ENCODE measurements around the gene POU6F2.

The POU6F2 gene

GRCh38 chr7:39083781-39084180 is 106.1 kb downstream of the POU6F2 start:
- Histone ChIP-seq H3K27me3 (replicated peaks; ENCODE audit: control insufficient read depth, insufficient read depth, low read length, poor library complexity, severe bottlenecking) (peaks cover 3% of the 10 kb centered on the region), H3K36me3 (ENCODE audit: control insufficient read depth, insufficient read depth, low read length) (no peaks in the 10 kb centered on the region), H3K27ac (ENCODE audit: insufficient read depth, low read length, poor library complexity, severe bottlenecking) (no peak overlapping the region), H3K9me3 (ENCODE audit: control insufficient read depth, low read length) (no peaks in the 10 kb centered on the region), H3K4me3 (ENCODE audit: insufficient read depth, low read depth, low read length, poor library complexity, severe bottlenecking) (no peak overlapping the region), H3K4me1 (ENCODE audit: control insufficient read depth, insufficient read depth, low read length, poor library complexity, severe bottlenecking) (no peaks in the 10 kb centered on the region)
- DNase-seq: no peak

GRCh38 chr7:39084349-39084748 is 106.6 kb downstream of the POU6F2 start:
- Histone ChIP-seq H3K36me3 (ENCODE audit: control insufficient read depth, insufficient read depth, low read length) (no peaks in the 10 kb centered on the region), H3K4me1 (ENCODE audit: control insufficient read depth, insufficient read depth, low read length, poor library complexity, severe bottlenecking) (no peaks in the 10 kb centered on the region), H3K4me3 (ENCODE audit: insufficient read depth, low read depth, low read length, poor library complexity, severe bottlenecking) (no peak overlapping the region), H3K27ac (ENCODE audit: insufficient read depth, low read length, poor library complexity, severe bottlenecking) (no peak overlapping the region), H3K9me3 (ENCODE audit: control insufficient read depth, low read length) (no peaks in the 10 kb centered on the region), H3K27me3 (replicated peaks; ENCODE audit: control insufficient read depth, insufficient read depth, low read length, poor library complexity, severe bottlenecking) (peaks cover 3% of the 10 kb centered on the region)
- DNase-seq: no peak

GRCh38 chr7:39085189-39085588 is 107.5 kb downstream of the POU6F2 start:
- no peak for DNase-seq

GRCh38 chr7:39085590-39086049 is 107.9 kb downstream of the POU6F2 start:
- no peak for DNase-seq
- no peak overlapping the region for H3K4me3 ChIP-seq (ENCODE audit: insufficient read depth, low read depth, low read length, poor library complexity, severe bottlenecking)

More at GRCh38 chr7:39085189-39085588, 107.5 kb downstream of the POU6F2 start:
- H3K27ac ChIP-seq (ENCODE audit: insufficient read depth, low read length, poor library complexity, severe bottlenecking): no peak overlapping the region
- no peak overlapping the region for H3K4me3 ChIP-seq (ENCODE audit: insufficient read depth, low read depth, low read length, poor library complexity, severe bottlenecking)
- H3K27me3 ChIP-seq (replicated peaks; ENCODE audit: control insufficient read depth, insufficient read depth, low read length, poor library complexity, severe bottlenecking): peaks cover 3% of the 10 kb centered on the region
- no peaks in the 10 kb centered on the region for H3K4me1 ChIP-seq (ENCODE audit: control insufficient read depth, insufficient read depth, low read length, poor library complexity, severe bottlenecking)
- no peaks in the 10 kb centered on the region for H3K36me3 ChIP-seq (ENCODE audit: control insufficient read depth, insufficient read depth, low read length)
- no peaks in the 10 kb centered on the region for H3K9me3 ChIP-seq (ENCODE audit: control insufficient read depth, low read length)

GRCh38 chr7:39086638-39087360 is 109.1 kb downstream of the POU6F2 start:
- H3K27me3 ChIP-seq (replicated peaks; ENCODE audit: control insufficient read depth, insufficient read depth, low read length, poor library complexity, severe bottlenecking): peaks cover 3% of the 10 kb centered on the region
- no peaks in the 10 kb centered on the region for H3K9me3 ChIP-seq (ENCODE audit: control insufficient read depth, low read length)
- no peaks in the 10 kb centered on the region for H3K36me3 ChIP-seq (ENCODE audit: control insufficient read depth, insufficient read depth, low read length)
- no peak overlapping the region for H3K4me3 ChIP-seq (ENCODE audit: insufficient read depth, low read depth, low read length, poor library complexity, severe bottlenecking)
- DNase-seq: no peak
- H3K4me1 ChIP-seq (ENCODE audit: control insufficient read depth, insufficient read depth, low read length, poor library complexity, severe bottlenecking): no peaks in the 10 kb centered on the region
- H3K27ac ChIP-seq (ENCODE audit: insufficient read depth, low read length, poor library complexity, severe bottlenecking): no peak overlapping the region

More at GRCh38 chr7:39085590-39086049, 107.9 kb downstream of the POU6F2 start:
- Histone ChIP-seq H3K27me3 (replicated peaks; ENCODE audit: control insufficient read depth, insufficient read depth, low read length, poor library complexity, severe bottlenecking) (peaks cover 3% of the 10 kb centered on the region), H3K27ac (ENCODE audit: insufficient read depth, low read length, poor library complexity, severe bottlenecking) (no peak overlapping the region), H3K9me3 (ENCODE audit: control insufficient read depth, low read length) (no peaks in the 10 kb centered on the region), H3K36me3 (ENCODE audit: control insufficient read depth, insufficient read depth, low read length) (no peaks in the 10 kb centered on the region), H3K4me1 (ENCODE audit: control insufficient read depth, insufficient read depth, low read length, poor library complexity, severe bottlenecking) (no peaks in the 10 kb centered on the region)

- Histone ChIP-seq H3K9me3 (ENCODE audit: control insufficient read depth, low read length) (no peaks in the 10 kb centered on the region), H3K36me3 (ENCODE audit: control insufficient read depth, insufficient read depth, low read length) (no peaks in the 10 kb centered on the region), H3K4me1 (ENCODE audit: control insufficient read depth, insufficient read depth, low read length, poor library complexity, severe bottlenecking) (no peaks in the 10 kb centered on the region), H3K4me3 (ENCODE audit: insufficient read depth, low read depth, low read length, poor library complexity, severe bottlenecking) (no peak overlapping the region), H3K27ac (ENCODE audit: insufficient read depth, low read length, poor library complexity, severe bottlenecking) (no peak overlapping the region), H3K27me3 (replicated peaks; ENCODE audit: control insufficient read depth, insufficient read depth, low read length, poor library complexity, severe bottlenecking) (peaks cover 3% of the 10 kb centered on the region)
- DNase-seq: no peak
Measured at GRCh38 chr7:39088730-39089593, 111.3 kb downstream of the POU6F2 start.

GRCh38 chr7:39091145-39091544 is 113.4 kb downstream of the POU6F2 start:
- H3K36me3 ChIP-seq (ENCODE audit: control insufficient read depth, insufficient read depth, low read length): no peaks in the 10 kb centered on the region
- no peaks in the 10 kb centered on the region for H3K9me3 ChIP-seq (ENCODE audit: control insufficient read depth, low read length)
- H3K27me3 ChIP-seq (replicated peaks; ENCODE audit: control insufficient read depth, insufficient read depth, low read length, poor library complexity, severe bottlenecking): peaks cover 3% of the 10 kb centered on the region
- no peak overlapping the region for H3K4me3 ChIP-seq (ENCODE audit: insufficient read depth, low read depth, low read length, poor library complexity, severe bottlenecking)
- no peak overlapping the region for H3K27ac ChIP-seq (ENCODE audit: insufficient read depth, low read length, poor library complexity, severe bottlenecking)
- DNase-seq: no peak
- no peaks in the 10 kb centered on the region for H3K4me1 ChIP-seq (ENCODE audit: control insufficient read depth, insufficient read depth, low read length, poor library complexity, severe bottlenecking)

- no peak for DNase-seq
- H3K27me3 ChIP-seq (replicated peaks; ENCODE audit: control insufficient read depth, insufficient read depth, low read length, poor library complexity, severe bottlenecking): peaks cover 1% of the 10 kb centered on the region
- H3K36me3 ChIP-seq (ENCODE audit: control insufficient read depth, insufficient read depth, low read length): no peaks in the 10 kb centered on the region
- H3K4me3 ChIP-seq (ENCODE audit: insufficient read depth, low read depth, low read length, poor library complexity, severe bottlenecking): no peak overlapping the region
- H3K9me3 ChIP-seq (ENCODE audit: control insufficient read depth, low read length): no peaks in the 10 kb centered on the region
- H3K4me1 ChIP-seq (ENCODE audit: control insufficient read depth, insufficient read depth, low read length, poor library complexity, severe bottlenecking): no peaks in the 10 kb centered on the region
- H3K27ac ChIP-seq (ENCODE audit: insufficient read depth, low read length, poor library complexity, severe bottlenecking): no peak overlapping the region
Measured at GRCh38 chr7:39091774-39092173, 114.1 kb downstream of the POU6F2 start.

- H3K4me1 ChIP-seq (ENCODE audit: control insufficient read depth, insufficient read depth, low read length, poor library complexity, severe bottlenecking): no peaks in the 10 kb centered on the region
- no peaks in the 10 kb centered on the region for H3K27me3 ChIP-seq (replicated peaks; ENCODE audit: control insufficient read depth, insufficient read depth, low read length, poor library complexity, severe bottlenecking)
- no peak overlapping the region for H3K27ac ChIP-seq (ENCODE audit: insufficient read depth, low read length, poor library complexity, severe bottlenecking)
- no peak overlapping the region for H3K4me3 ChIP-seq (ENCODE audit: insufficient read depth, low read depth, low read length, poor library complexity, severe bottlenecking)
- no peak for DNase-seq
- H3K9me3 ChIP-seq (ENCODE audit: control insufficient read depth, low read length): no peaks in the 10 kb centered on the region
- no peaks in the 10 kb centered on the region for H3K36me3 ChIP-seq (ENCODE audit: control insufficient read depth, insufficient read depth, low read length)
Measured at GRCh38 chr7:39094731-39095130, 117.0 kb downstream of the POU6F2 start.
